Neural progenitor cell (in vitro differentiated cells): ENCODE results near the gene RASGRF2. TPM values are rescaled to one million over a fixed set of nuclear protein-coding genes. Genes with fewer than 3 reads are reported as not detected.

Experiments used
- DNase-seq: peaks from one replicate; pipeline ENCODE4 v3.0.0-alpha.2; 2016; ENCODE audit warnings: low spot score
- H2AFZ ChIP-seq: fragments of 200-600 bp; sonication (generic); replicated peaks from 2 replicates; pipeline ENCODE4 v1.6.1; 2016; ENCODE audit warnings: antibody characterized with exemption
- H3F3A ChIP-seq: fragments of 200-600 bp; sonication (generic); 2 replicates; pipeline ENCODE4 v1.6.1; 2016; ENCODE audit warnings: antibody characterized with exemption, low read depth
- H3K27ac ChIP-seq: fragments of 200-600 bp; sonication (generic); 2 replicates; pipeline ENCODE4 v1.5.1; 2016; ENCODE audit warnings: mild to moderate bottlenecking
- H3K27me3 ChIP-seq: fragments of 200-600 bp; sonication (generic); 2 replicates; pipeline ENCODE4 v1.6.1; 2016; ENCODE audit warnings: mild to moderate bottlenecking, moderate library complexity
- H3K36me3 ChIP-seq: fragments of 200-600 bp; sonication (generic); 2 replicates; pipeline ENCODE4 v1.5.1; 2016
- H3K4me1 ChIP-seq: fragments of 200-600 bp; sonication (generic); 2 replicates; pipeline ENCODE4 v1.6.1; 2016; ENCODE audit warnings: mixed run types
- H3K4me2 ChIP-seq: fragments of 200-600 bp; sonication (generic); 2 replicates; pipeline ENCODE4 v1.6.1; 2016
- H3K4me3 ChIP-seq: fragments of 200-600 bp; sonication (generic); 2 replicates; pipeline ENCODE4 v1.5.1; 2016
- H3K79me2 ChIP-seq: fragments of 200-600 bp; sonication (generic); 2 replicates; pipeline ENCODE4 v1.6.1; 2016; ENCODE audit warnings: low read depth
- H3K9ac ChIP-seq: fragments of 200-600 bp; sonication (generic); 2 replicates; pipeline ENCODE4 v1.6.1; 2016
- H3K9me3 ChIP-seq: fragments of 200-600 bp; sonication (generic); 2 replicates; pipeline ENCODE4 v1.5.1; 2016; ENCODE audit warnings: low read depth
- H4K20me1 ChIP-seq: fragments of 200-600 bp; sonication (generic); 2 replicates; pipeline ENCODE4 v1.6.1; 2016; ENCODE audit warnings: low read depth
- H3K27ac Mint-ChIP-seq: 3 replicates; pipeline ENCODE4 v1.8.0; 2021; ENCODE audit warnings: mixed read lengths
- H3K27me3 Mint-ChIP-seq: 2 replicates; pipeline ENCODE4 v1.8.0; 2022; ENCODE audit warnings: low read depth, mild to moderate bottlenecking, inconsistent platforms, moderate library complexity, mixed read lengths; ENCODE audit not compliant: insufficient read depth
- H3K36me3 Mint-ChIP-seq: 3 replicates; pipeline ENCODE4 v1.8.0; 2021; ENCODE audit warnings: mixed read lengths
- H3K4me1 Mint-ChIP-seq: 3 replicates; pipeline ENCODE4 v1.8.0; 2021; ENCODE audit warnings: mixed read lengths
- H3K4me3 Mint-ChIP-seq: 3 replicates; pipeline ENCODE4 v1.8.0; 2021; ENCODE audit warnings: mild to moderate bottlenecking, moderate library complexity, mixed read lengths
- H3K9me3 Mint-ChIP-seq: 3 replicates; pipeline ENCODE4 v1.8.0; 2020; ENCODE audit warnings: mixed read lengths
- EZH2 ChIP-seq: fragments of 200-600 bp; sonication (generic); IDR thresholded peaks from 2 replicates; pipeline ENCODE4 v1.6.1; 2017; ENCODE audit warnings: antibody characterized with exemption, mild to moderate bottlenecking, moderate library complexity
- EZH2phosphoT487 ChIP-seq: fragments of 200-600 bp; sonication (generic); IDR thresholded peaks from 2 replicates; pipeline ENCODE4 v1.6.1; 2017; ENCODE audit warnings: antibody characterized with exemption
- total RNA-seq: library from RNA; depleted of rRNA; stranded (reverse); fragments of >200 nt; gene quantifications from 2 replicates; pipeline ENCODE4 v1.2.3, GENCODE V29; 2015; ENCODE audit warnings: low replicate concordance
- TF ChIP-seq, protein P1 (sequence below): fragments of 200-600 bp; sonication (generic); IDR thresholded peaks from 2 replicates; pipeline ENCODE4 v1.5.1; 2017; ENCODE audit warnings: antibody characterized with exemption, mild to moderate bottlenecking

Gene RASGRF2
- total RNA-seq, 1 donor from 2014 or later = 0.15 TPM

DNA sequence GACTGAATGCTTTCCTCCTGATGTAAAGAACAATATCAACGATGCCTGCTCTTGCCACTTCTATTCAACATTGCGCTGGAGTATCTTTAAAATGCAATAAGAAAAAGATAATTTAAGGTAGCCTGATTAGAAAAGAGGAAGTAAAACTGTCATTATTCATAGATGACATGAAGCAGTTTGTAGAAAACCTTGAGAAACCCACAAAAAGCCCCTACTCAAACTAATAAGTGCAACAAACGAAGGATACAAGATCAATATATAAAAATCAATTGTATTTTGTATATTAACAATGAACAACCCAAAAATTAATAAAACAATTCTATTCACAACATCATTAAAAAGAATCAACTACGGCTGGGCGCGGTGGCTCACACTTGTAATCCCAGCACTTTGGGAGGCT, 196.6 kb downstream of the RASGRF2 start:
- Mint-ChIP-seq H3K27me3 (peaks cover 3% of the 10 kb centered on the region), H3K9me3 (peaks cover 9% of the 10 kb centered on the region), H3K36me3 (peaks cover 2% of the 10 kb centered on the region), H3K27ac (no peak overlapping the region), H3K4me3 (no peak overlapping the region), H3K4me1 (no peaks in the 10 kb centered on the region)
- H3K9me3 ChIP-seq = no peaks in the 10 kb centered on the region
- H3K4me3 ChIP-seq = no peak overlapping the region
- no peaks in the 10 kb centered on the region for H3K4me1 ChIP-seq
- no peaks in the 10 kb centered on the region for H4K20me1 ChIP-seq
- no peak overlapping the region for H3K9ac ChIP-seq
- no peak overlapping the region for H2AFZ ChIP-seq
- no peak overlapping the region for H3K27ac ChIP-seq
- no peaks in the 10 kb centered on the region for H3K36me3 ChIP-seq
- no peaks in the 10 kb centered on the region for H3K27me3 ChIP-seq
- no peak for TF ChIP-seq EZH2
- TF ChIP-seq, protein P1, sequence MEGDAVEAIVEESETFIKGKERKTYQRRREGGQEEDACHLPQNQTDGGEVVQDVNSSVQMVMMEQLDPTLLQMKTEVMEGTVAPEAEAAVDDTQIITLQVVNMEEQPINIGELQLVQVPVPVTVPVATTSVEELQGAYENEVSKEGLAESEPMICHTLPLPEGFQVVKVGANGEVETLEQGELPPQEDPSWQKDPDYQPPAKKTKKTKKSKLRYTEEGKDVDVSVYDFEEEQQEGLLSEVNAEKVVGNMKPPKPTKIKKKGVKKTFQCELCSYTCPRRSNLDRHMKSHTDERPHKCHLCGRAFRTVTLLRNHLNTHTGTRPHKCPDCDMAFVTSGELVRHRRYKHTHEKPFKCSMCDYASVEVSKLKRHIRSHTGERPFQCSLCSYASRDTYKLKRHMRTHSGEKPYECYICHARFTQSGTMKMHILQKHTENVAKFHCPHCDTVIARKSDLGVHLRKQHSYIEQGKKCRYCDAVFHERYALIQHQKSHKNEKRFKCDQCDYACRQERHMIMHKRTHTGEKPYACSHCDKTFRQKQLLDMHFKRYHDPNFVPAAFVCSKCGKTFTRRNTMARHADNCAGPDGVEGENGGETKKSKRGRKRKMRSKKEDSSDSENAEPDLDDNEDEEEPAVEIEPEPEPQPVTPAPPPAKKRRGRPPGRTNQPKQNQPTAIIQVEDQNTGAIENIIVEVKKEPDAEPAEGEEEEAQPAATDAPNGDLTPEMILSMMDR = no peak
- no peak for TF ChIP-seq EZH2phosphoT487
- no peaks in the 10 kb centered on the region for H3K79me2 ChIP-seq
- H3K4me2 ChIP-seq = no peak overlapping the region
- H3F3A ChIP-seq = no peaks in the 10 kb centered on the region
- no peak for DNase-seq

DNA sequence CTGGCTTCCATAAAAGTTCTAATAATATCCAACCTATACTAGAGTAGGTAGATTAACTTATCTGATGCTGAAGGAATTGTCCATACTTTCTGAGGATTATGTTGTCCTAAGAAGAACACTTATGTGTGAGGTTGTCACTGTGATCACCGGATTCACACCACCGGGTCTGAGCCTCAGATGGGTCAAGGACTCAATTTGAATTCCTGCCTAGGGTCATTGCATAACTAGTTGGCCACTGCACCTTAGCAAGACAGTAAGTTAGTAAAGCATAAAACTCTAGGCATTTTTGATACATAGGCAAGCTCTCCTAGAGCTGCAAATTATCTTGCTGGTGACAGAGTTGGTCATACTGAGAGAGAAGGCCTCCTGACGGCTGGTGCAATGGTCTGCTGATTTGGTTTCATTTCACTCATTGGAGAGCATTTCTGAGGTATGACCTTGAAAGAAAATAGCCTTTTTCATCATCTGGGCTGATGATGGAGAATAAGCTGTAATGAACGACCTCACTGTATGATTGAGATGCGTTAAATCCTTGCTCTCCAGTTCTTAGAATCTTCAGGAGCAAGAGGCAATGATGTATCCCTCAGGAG, 200.9 kb downstream of the RASGRF2 start:
- no peaks in the 10 kb centered on the region for H3K27me3 ChIP-seq
- H3K27ac Mint-ChIP-seq = no peak overlapping the region
- H3K27me3 Mint-ChIP-seq = peaks cover 3% of the 10 kb centered on the region
- H3K9me3 ChIP-seq = no peaks in the 10 kb centered on the region
- peaks cover 3% of the 10 kb centered on the region for H3K9me3 Mint-ChIP-seq
- no peaks in the 10 kb centered on the region for H4K20me1 ChIP-seq
- H3K79me2 ChIP-seq = no peaks in the 10 kb centered on the region
- no peak overlapping the region for H3K4me3 Mint-ChIP-seq
- H3K4me1 Mint-ChIP-seq = no peaks in the 10 kb centered on the region
- H3F3A ChIP-seq = no peaks in the 10 kb centered on the region
- H3K27ac ChIP-seq = no peak overlapping the region
- TF ChIP-seq EZH2 (no peak), EZH2phosphoT487 (no peak)
- TF ChIP-seq, protein P1 = no peak
- no peaks in the 10 kb centered on the region for H3K36me3 ChIP-seq
- DNase-seq = no peak
- no peak overlapping the region for H3K9ac ChIP-seq
- H2AFZ ChIP-seq = no peak overlapping the region
- H3K4me3 ChIP-seq = no peak overlapping the region
- H3K36me3 Mint-ChIP-seq = peaks cover 2% of the 10 kb centered on the region
- H3K4me1 ChIP-seq = no peaks in the 10 kb centered on the region
- H3K4me2 ChIP-seq = no peak overlapping the region

DNA sequence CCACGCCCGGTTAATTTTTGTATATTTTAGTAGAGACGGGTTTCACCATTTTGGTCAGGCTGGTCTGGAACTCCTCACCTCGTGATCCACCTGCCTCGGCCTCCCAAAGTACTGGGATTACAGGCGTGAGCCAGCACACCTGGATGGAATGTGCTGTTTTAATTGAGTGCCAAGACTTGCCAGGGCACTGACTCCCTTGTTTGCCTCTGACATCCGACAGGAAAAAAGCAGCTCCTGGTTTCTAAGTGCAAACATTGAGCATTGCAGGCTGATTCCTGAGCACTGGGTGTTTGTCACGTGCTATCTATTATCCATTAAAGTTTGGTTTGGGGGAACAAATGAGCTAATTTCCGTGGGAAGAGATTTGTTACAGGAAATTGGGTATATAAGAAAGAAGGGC, 202.3 kb downstream of the RASGRF2 start:
- TF ChIP-seq, protein P1 = no peak
- TF ChIP-seq EZH2 (no peak), EZH2phosphoT487 (no peak)
- Histone ChIP-seq H3K27ac (no peak overlapping the region), H3K9me3 (no peaks in the 10 kb centered on the region), H3K4me1 (no peaks in the 10 kb centered on the region), H3K36me3 (no peaks in the 10 kb centered on the region), H3K4me3 (no peak overlapping the region), H3K9ac (no peak overlapping the region), H2AFZ (no peak overlapping the region), H3F3A (no peaks in the 10 kb centered on the region), H3K27me3 (no peaks in the 10 kb centered on the region), H3K79me2 (no peaks in the 10 kb centered on the region), H4K20me1 (no peaks in the 10 kb centered on the region), H3K4me2 (no peak overlapping the region)
- Mint-ChIP-seq H3K27ac (no peak overlapping the region), H3K36me3 (no peaks in the 10 kb centered on the region), H3K4me1 (peaks cover 7% of the 10 kb centered on the region), H3K4me3 (no peak overlapping the region), H3K9me3 (no peaks in the 10 kb centered on the region), H3K27me3 (peaks cover 1% of the 10 kb centered on the region)
- DNase-seq = no peak
